ENCODE measurements around the gene NDUFB4. TPM values are rescaled to one million over a fixed set of nuclear protein-coding genes. Genes with fewer than 3 reads are reported as not detected.

Gene NDUFB4
- total RNA-seq, 1 experiment from 2014 or later = 96.1 TPM

DNA sequence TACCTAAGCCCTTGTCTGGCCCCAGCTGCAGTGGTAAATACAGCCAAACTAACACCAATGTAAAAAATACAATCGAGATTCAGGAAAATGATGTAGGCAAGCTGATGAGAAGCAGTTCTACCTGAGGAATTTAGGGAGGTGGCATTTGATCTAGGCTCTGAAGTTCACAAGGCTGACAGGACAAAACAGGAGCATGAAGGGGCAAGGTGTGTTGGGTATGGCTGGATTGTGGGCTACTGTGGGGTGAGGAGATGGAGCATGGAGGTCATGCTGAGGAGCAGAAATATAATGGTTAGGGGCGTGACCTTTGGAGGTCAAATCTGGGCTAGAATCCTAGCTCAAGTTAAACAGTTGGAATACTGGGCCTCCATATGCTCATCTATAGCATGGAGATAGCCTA is 6.5 kb downstream of the NDUFB4 start:
- H3K9me3 Mint-ChIP-seq (ENCODE audit: unreplicated experiment) = no peaks in the 10 kb centered on the region
- POLR2A ChIA-PET = interaction anchor here (0.6 to 0.7 kb wide), 2 partner anchors 91 to 134 kb away, joined by 3 to 4 read pairs; no protein-coding TSS in a partner anchor

GRCh38 chr3:120604382-120604781 is 8.2 kb downstream of the NDUFB4 start:
- intact Hi-C loops (cut with micrococcal nuclease) = no loop called here
- ChIA-PET CTCF (interaction anchor here (0.7 to 1.5 kb wide), 3 partner anchors 9 to 137 kb away, joined by 3 to 6 read pairs (median 5); partner anchors contain the start of gene NDUFB4), POLR2A (interaction anchor here (0.7 to 2.3 kb wide), 4 partner anchors 8 to 96 kb away, joined by 4 to 11 read pairs (median 4); partner anchors contain the start of gene NDUFB4)
- H3K4me3 Mint-ChIP-seq (ENCODE audit: unreplicated experiment) = no peak overlapping the region
- TF ChIP-seq, protein P1, sequence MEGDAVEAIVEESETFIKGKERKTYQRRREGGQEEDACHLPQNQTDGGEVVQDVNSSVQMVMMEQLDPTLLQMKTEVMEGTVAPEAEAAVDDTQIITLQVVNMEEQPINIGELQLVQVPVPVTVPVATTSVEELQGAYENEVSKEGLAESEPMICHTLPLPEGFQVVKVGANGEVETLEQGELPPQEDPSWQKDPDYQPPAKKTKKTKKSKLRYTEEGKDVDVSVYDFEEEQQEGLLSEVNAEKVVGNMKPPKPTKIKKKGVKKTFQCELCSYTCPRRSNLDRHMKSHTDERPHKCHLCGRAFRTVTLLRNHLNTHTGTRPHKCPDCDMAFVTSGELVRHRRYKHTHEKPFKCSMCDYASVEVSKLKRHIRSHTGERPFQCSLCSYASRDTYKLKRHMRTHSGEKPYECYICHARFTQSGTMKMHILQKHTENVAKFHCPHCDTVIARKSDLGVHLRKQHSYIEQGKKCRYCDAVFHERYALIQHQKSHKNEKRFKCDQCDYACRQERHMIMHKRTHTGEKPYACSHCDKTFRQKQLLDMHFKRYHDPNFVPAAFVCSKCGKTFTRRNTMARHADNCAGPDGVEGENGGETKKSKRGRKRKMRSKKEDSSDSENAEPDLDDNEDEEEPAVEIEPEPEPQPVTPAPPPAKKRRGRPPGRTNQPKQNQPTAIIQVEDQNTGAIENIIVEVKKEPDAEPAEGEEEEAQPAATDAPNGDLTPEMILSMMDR (IDR thresholded peaks at IDR 0.05; ENCODE audit: unreplicated experiment) = no peak
- no TSS peak for BruUV-seq (replicated peaks)
- no peak for DNase-seq (ENCODE audit: unreplicated experiment)
- H3K4me1 Mint-ChIP-seq (ENCODE audit: insufficient read depth, unreplicated experiment) = no peaks in the 10 kb centered on the region
- H3K27me3 Mint-ChIP-seq (ENCODE audit: insufficient read depth, unreplicated experiment) = no peaks in the 10 kb centered on the region
- H3K27ac Mint-ChIP-seq (ENCODE audit: low read depth, unreplicated experiment) = no peak overlapping the region
- peaks cover 15% of the 10 kb centered on the region for H3K36me3 Mint-ChIP-seq (ENCODE audit: insufficient read depth, unreplicated experiment)
- H3K9me3 Mint-ChIP-seq (ENCODE audit: unreplicated experiment) = no peaks in the 10 kb centered on the region

More for the DNA sequence above, 6.5 kb downstream of the NDUFB4 start:
- BruUV-seq (replicated peaks) = no TSS peak
- intact Hi-C loops (cut with micrococcal nuclease) = no loop called here
- no peak overlapping the region for H3K27ac Mint-ChIP-seq (ENCODE audit: low read depth, unreplicated experiment)
- H3K27me3 Mint-ChIP-seq (ENCODE audit: insufficient read depth, unreplicated experiment) = no peaks in the 10 kb centered on the region
- DNase-seq (ENCODE audit: unreplicated experiment) = no peak
- H3K36me3 Mint-ChIP-seq (ENCODE audit: insufficient read depth, unreplicated experiment) = peaks cover 15% of the 10 kb centered on the region
- CTCF ChIA-PET = interaction anchor here (1.0 to 2.3 kb wide), 3 partner anchors 20 to 358 kb away, joined by 3 to 7 read pairs (median 3); no protein-coding TSS in a partner anchor
- H3K4me3 Mint-ChIP-seq (ENCODE audit: unreplicated experiment) = no peak overlapping the region
- TF ChIP-seq, protein P1 (IDR thresholded peaks at IDR 0.05; ENCODE audit: unreplicated experiment) = no peak
- H3K4me1 Mint-ChIP-seq (ENCODE audit: insufficient read depth, unreplicated experiment) = no peaks in the 10 kb centered on the region

GRCh38 chr3:120604784-120605183 is 8.6 kb downstream of the NDUFB4 start:
- Mint-ChIP-seq H3K9me3 (ENCODE audit: unreplicated experiment) (no peaks in the 10 kb centered on the region), H3K27ac (ENCODE audit: low read depth, unreplicated experiment) (no peak overlapping the region), H3K4me1 (ENCODE audit: insufficient read depth, unreplicated experiment) (no peaks in the 10 kb centered on the region), H3K27me3 (ENCODE audit: insufficient read depth, unreplicated experiment) (no peaks in the 10 kb centered on the region), H3K36me3 (ENCODE audit: insufficient read depth, unreplicated experiment) (peaks cover 15% of the 10 kb centered on the region), H3K4me3 (ENCODE audit: unreplicated experiment) (no peak overlapping the region)
- ChIA-PET POLR2A (interaction anchor here (0.7 to 2.3 kb wide), 4 partner anchors 8 to 95 kb away, joined by 4 to 11 read pairs (median 4); partner anchors contain the start of gene NDUFB4), CTCF (interaction anchor here (1.0 to 1.5 kb wide), 2 partner anchors 9 to 46 kb away, joined by 3 to 6 read pairs; partner anchors contain the start of gene NDUFB4)
- no TSS peak for BruUV-seq (replicated peaks)
- TF ChIP-seq, protein P1 (IDR thresholded peaks at IDR 0.05; ENCODE audit: unreplicated experiment) = no peak
- no peak for DNase-seq (ENCODE audit: unreplicated experiment)
- intact Hi-C loops (cut with micrococcal nuclease) = no loop called here

DNA sequence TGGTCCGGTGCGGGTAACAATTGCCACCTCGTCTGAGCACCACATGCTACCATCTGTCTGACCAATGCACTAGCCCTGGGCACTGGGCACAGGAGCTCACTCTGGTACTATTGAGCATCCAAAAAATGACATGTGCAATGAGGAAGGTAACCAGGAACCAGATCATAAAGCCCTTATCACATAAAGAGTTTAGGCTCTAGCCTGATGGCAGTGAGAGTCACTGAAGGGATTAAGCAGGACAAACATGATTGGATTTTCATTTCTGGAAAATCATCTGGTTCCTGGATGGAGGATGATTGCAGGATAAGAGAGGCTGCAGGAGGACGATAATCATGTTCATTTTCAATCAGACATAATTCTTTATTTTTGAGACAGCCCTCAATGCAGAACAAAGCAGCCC is 12.4 kb downstream of the NDUFB4 start:
- intact Hi-C loops (cut with micrococcal nuclease) = no loop called here
- Mint-ChIP-seq H3K4me1 (ENCODE audit: insufficient read depth, unreplicated experiment) (no peaks in the 10 kb centered on the region), H3K36me3 (ENCODE audit: insufficient read depth, unreplicated experiment) (no peaks in the 10 kb centered on the region), H3K27ac (ENCODE audit: low read depth, unreplicated experiment) (no peak overlapping the region), H3K27me3 (ENCODE audit: insufficient read depth, unreplicated experiment) (no peaks in the 10 kb centered on the region), H3K4me3 (ENCODE audit: unreplicated experiment) (no peak overlapping the region), H3K9me3 (ENCODE audit: unreplicated experiment) (no peaks in the 10 kb centered on the region)
- DNase-seq (ENCODE audit: unreplicated experiment) = no peak
- CTCF ChIA-PET = no interaction called here
- POLR2A ChIA-PET = interaction anchor here (0.6 to 1.0 kb wide), 2 partner anchors 12 to 870 kb away, joined by 3 to 4 read pairs; partner anchors contain the start of gene NDUFB4
- no TSS peak for BruUV-seq (replicated peaks)
- TF ChIP-seq, protein P1 (IDR thresholded peaks at IDR 0.05; ENCODE audit: unreplicated experiment) = no peak

Measured in MCF 10A (cell line).